ENCODE measurements around the gene CCDC157. TPM values are rescaled to one million over a fixed set of nuclear protein-coding genes. Genes with fewer than 3 reads are reported as not detected.
"Not testable (repeated sequence)": the region's sequence is repeated elsewhere in the genome, so short reads cannot be mapped to it uniquely, and the experiment has no call there.

CCDC157 gene
- total RNA-seq, 2 experiments from 2014 or later: 4.9 to 6.2 TPM

- no peak for ATAC-seq
- no peak for DNase-seq
- Mint-ChIP-seq H3K27me3 (no peaks in the 10 kb centered on the region), H3K9me3 (ENCODE audit: low read depth) (no peaks in the 10 kb centered on the region), H3K4me1 (peaks cover 45% of the 10 kb centered on the region), H3K4me3 (no peak overlapping the region), H3K36me3 (peaks cover 35% of the 10 kb centered on the region), H3K27ac (peak overlapping the region; percentile 68)
- CTCF ChIA-PET: interaction anchor here (1.1 to 7.4 kb wide), 4 partner anchors 15 to 61 kb away, joined by 3 to 81 read pairs (median 20); partner anchors contain the start of gene CASTOR1
These were observed 28.2 kb upstream of the CCDC157 start for GRCh38 chr22:30328466-30329049.

DNA sequence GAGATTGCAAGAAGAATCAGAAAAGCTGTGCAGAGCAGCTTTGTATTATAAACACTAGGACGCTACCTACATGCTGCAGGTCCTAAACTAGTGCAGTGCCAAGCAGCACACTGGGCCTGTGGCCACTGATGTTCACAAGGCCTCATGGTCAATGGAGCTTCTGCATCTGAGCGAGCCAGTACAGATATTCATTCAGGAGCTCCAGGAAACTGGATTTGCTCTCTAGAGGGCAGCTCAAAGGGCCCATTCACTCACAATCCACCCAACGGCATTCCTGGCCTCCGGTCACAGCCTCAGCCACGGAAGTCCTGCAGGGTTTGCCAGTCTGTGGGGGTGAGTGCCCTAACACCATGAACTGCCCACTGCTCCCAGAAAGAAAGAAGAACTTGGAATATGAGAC, 24.3 kb upstream of the CCDC157 start:
- Mint-ChIP-seq H3K27ac (peak overlapping the region; percentile 47), H3K4me1 (peaks cover 32% of the 10 kb centered on the region), H3K4me3 (no peak overlapping the region), H3K27me3 (no peaks in the 10 kb centered on the region), H3K9me3 (ENCODE audit: low read depth) (no peaks in the 10 kb centered on the region), H3K36me3 (peaks cover 55% of the 10 kb centered on the region)
- CTCF ChIA-PET: interaction anchor here (1.6 to 2.5 kb wide), 3 partner anchors 24 to 55 kb away, joined by 3 to 22 read pairs (median 4); partner anchors contain the start of genes CCDC157, RNF215 and SF3A1
- DNase-seq (no peak), ATAC-seq (no peak)

- Mint-ChIP-seq H3K4me1 (peaks cover 28% of the 10 kb centered on the region), H3K4me3 (no peak overlapping the region), H3K27me3 (no peaks in the 10 kb centered on the region), H3K27ac (peak overlapping the region; percentile 47), H3K36me3 (peaks cover 60% of the 10 kb centered on the region), H3K9me3 (ENCODE audit: low read depth) (no peaks in the 10 kb centered on the region)
- CTCF ChIA-PET: interaction anchor here (1.6 to 2.5 kb wide), 3 partner anchors 24 to 54 kb away, joined by 3 to 22 read pairs (median 4); partner anchors contain the start of genes CCDC157, RNF215 and SF3A1
- ATAC-seq (no peak), DNase-seq (no peak)
These were observed 23.7 kb upstream of the CCDC157 start for GRCh38 chr22:30332994-30333706.

DNA sequence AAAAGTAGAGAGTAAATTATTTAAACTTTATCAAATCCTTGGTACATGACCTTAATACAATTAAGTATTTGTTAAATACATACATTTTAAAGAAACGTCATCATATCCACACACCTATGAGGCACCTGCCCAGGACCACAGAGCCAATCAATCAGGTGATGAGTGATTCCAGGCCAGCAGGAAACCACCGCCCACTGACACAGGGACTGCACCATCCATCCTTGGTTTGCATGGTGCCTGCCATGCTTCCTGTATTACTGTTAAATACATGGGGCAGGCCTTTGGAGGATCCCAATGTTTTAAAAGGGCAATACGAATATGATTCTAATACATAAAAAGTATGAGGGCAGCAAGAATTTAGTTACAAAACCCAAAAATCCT, 23.1 kb upstream of the CCDC157 start:
- H3K36me3 Mint-ChIP-seq: peaks cover 64% of the 10 kb centered on the region
- H3K4me1 Mint-ChIP-seq: peaks cover 28% of the 10 kb centered on the region
- no peak overlapping the region for H3K4me3 Mint-ChIP-seq
- DNase-seq (no peak), ATAC-seq (no peak)
- no peak overlapping the region for H3K27ac Mint-ChIP-seq
- CTCF ChIA-PET: interaction anchor here (1.6 to 2.5 kb wide), 2 partner anchors 23 to 46 kb away, joined by 3 to 22 read pairs; partner anchors contain the start of genes CCDC157 and SF3A1
- H3K9me3 Mint-ChIP-seq (ENCODE audit: low read depth): no peaks in the 10 kb centered on the region
- H3K27me3 Mint-ChIP-seq: no peaks in the 10 kb centered on the region

GRCh38 chr22:30334646-30335045, 22.2 kb upstream of the CCDC157 start:
- DNase-seq: no peak
- ATAC-seq: no peak
- Mint-ChIP-seq H3K27ac (no peak overlapping the region), H3K27me3 (no peaks in the 10 kb centered on the region), H3K36me3 (peaks cover 73% of the 10 kb centered on the region), H3K9me3 (ENCODE audit: low read depth) (no peaks in the 10 kb centered on the region), H3K4me1 (peaks cover 28% of the 10 kb centered on the region), H3K4me3 (no peak overlapping the region)
- CTCF ChIA-PET: interaction anchor here (1.0 to 1.4 kb wide), 2 partner anchors 22 to 24 kb away, joined by 3 to 5 read pairs; partner anchors contain the start of genes CCDC157 and SF3A1

DNA sequence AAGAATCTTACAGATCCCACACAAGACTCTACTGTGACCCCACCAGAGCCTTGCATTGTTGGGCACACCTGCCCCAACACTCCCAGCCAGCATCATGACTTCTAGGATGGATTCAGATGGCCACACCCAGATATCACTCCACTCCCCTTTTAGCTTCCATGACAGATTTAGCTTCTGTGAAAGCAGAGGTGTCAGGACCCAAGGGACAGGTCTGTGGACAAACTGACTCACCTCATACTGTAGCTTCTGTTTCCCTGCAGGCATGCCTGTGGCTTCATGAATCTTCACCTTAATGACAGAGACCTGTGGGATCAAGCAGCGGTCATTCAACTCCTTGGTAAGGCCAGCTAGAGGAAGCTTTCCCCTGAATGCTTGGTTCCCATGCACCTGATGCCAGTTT, 21.6 kb upstream of the CCDC157 start:
- CTCF ChIA-PET: interaction anchor here (1.0 to 1.4 kb wide), 2 partner anchors 21 to 25 kb away, joined by 3 to 5 read pairs; partner anchors contain the start of genes CCDC157 and SF3A1
- peaks cover 79% of the 10 kb centered on the region for H3K36me3 Mint-ChIP-seq
- H3K27ac Mint-ChIP-seq: no peak overlapping the region
- H3K27me3 Mint-ChIP-seq: no peaks in the 10 kb centered on the region
- H3K9me3 Mint-ChIP-seq (ENCODE audit: low read depth): no peaks in the 10 kb centered on the region
- ATAC-seq (no peak), DNase-seq (no peak)
- H3K4me1 Mint-ChIP-seq: peaks cover 28% of the 10 kb centered on the region
- H3K4me3 Mint-ChIP-seq: no peak overlapping the region

- DNase-seq (no peak), ATAC-seq (no peak)
- Mint-ChIP-seq H3K36me3 (peaks cover 84% of the 10 kb centered on the region), H3K9me3 (ENCODE audit: low read depth) (no peaks in the 10 kb centered on the region), H3K4me3 (no peak overlapping the region), H3K4me1 (peaks cover 28% of the 10 kb centered on the region), H3K27me3 (no peaks in the 10 kb centered on the region), H3K27ac (peak overlapping the region; percentile 8)
- CTCF ChIA-PET: interaction anchor here (1.1 kb wide), 1 partner anchor 49 kb away, joined by 6 read pairs; no protein-coding TSS in a partner anchor
These were observed 19.9 kb upstream of the CCDC157 start for GRCh38 chr22:30336752-30337460.

DNA sequence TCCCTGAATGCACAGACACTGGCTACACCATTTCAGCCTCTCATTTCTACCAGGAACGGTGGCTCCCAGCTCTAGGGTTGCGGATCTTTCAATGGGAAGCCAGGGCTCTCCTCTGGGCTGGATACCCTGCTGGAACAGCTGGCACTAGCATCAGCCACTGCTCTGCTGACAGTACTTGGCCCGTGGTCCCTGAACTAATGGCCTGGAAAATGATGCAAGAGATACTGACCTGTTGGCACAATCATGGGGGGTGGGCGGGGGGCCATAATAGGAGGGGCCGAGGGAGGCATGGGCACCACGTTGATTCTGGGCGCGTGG, 19.4 kb upstream of the CCDC157 start:
- no peak overlapping the region for H3K4me3 Mint-ChIP-seq
- no peaks in the 10 kb centered on the region for H3K27me3 Mint-ChIP-seq
- H3K27ac Mint-ChIP-seq: no peak overlapping the region
- no peak for DNase-seq
- no peaks in the 10 kb centered on the region for H3K9me3 Mint-ChIP-seq (ENCODE audit: low read depth)
- peaks cover 86% of the 10 kb centered on the region for H3K36me3 Mint-ChIP-seq
- CTCF ChIA-PET: no interaction called here
- peaks cover 26% of the 10 kb centered on the region for H3K4me1 Mint-ChIP-seq
- ATAC-seq: no peak

DNA sequence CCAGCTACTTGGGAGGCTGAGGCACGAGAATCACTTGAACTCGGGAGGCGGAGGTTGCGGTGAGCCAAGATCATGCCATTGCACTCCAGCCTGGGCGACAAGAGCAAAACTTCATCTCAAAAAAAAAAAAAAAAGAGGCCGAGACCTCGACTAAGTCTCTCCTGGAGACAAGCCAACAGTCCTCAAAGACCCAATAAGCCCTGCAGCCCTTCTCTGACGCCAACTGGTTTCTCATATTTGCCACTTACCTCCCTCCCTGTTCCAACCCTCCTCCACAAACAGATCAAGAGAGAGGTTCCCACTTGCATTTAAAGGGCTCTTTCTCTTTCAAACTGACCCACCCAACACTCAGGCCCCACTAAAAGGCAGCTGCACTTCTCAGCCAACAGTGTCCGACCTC, 18.5 kb upstream of the CCDC157 start:
- Mint-ChIP-seq H3K36me3 (peaks cover 88% of the 10 kb centered on the region), H3K4me1 (peaks cover 18% of the 10 kb centered on the region)
- CTCF ChIA-PET: interaction anchor here (1.9 kb wide), 1 partner anchor 51 kb away, joined by 4 read pairs; no protein-coding TSS in a partner anchor
- not testable (repeated sequence) for H3K9me3 Mint-ChIP-seq (ENCODE audit: low read depth); ATAC-seq; H3K27me3 Mint-ChIP-seq; H3K27ac Mint-ChIP-seq; DNase-seq; H3K4me3 Mint-ChIP-seq

GRCh38 chr22:30338802-30339201, 18.0 kb upstream of the CCDC157 start:
- Mint-ChIP-seq H3K27ac (no peak overlapping the region), H3K4me3 (no peak overlapping the region), H3K27me3 (no peaks in the 10 kb centered on the region), H3K4me1 (peaks cover 14% of the 10 kb centered on the region), H3K36me3 (peaks cover 89% of the 10 kb centered on the region), H3K9me3 (ENCODE audit: low read depth) (no peaks in the 10 kb centered on the region)
- CTCF ChIA-PET: interaction anchor here (0.8 to 1.9 kb wide), 2 partner anchors 42 to 51 kb away, joined by 3 to 4 read pairs; no protein-coding TSS in a partner anchor
- ATAC-seq (no peak), DNase-seq (no peak)

GRCh38 chr22:30340911-30341685, 15.7 kb upstream of the CCDC157 start:
- DNase-seq (no peak), ATAC-seq (no peak)
- Mint-ChIP-seq H3K27me3 (no peaks in the 10 kb centered on the region), H3K4me1 (peaks cover 11% of the 10 kb centered on the region), H3K9me3 (ENCODE audit: low read depth) (no peaks in the 10 kb centered on the region), H3K36me3 (peaks cover 90% of the 10 kb centered on the region), H3K4me3 (no peak overlapping the region), H3K27ac (no peak overlapping the region)
- CTCF ChIA-PET: interaction anchor here (0.5 to 1.9 kb wide), 4 partner anchors 9 to 53 kb away, joined by 3 to 5 read pairs (median 4); partner anchors contain the start of gene CASTOR1

DNA sequence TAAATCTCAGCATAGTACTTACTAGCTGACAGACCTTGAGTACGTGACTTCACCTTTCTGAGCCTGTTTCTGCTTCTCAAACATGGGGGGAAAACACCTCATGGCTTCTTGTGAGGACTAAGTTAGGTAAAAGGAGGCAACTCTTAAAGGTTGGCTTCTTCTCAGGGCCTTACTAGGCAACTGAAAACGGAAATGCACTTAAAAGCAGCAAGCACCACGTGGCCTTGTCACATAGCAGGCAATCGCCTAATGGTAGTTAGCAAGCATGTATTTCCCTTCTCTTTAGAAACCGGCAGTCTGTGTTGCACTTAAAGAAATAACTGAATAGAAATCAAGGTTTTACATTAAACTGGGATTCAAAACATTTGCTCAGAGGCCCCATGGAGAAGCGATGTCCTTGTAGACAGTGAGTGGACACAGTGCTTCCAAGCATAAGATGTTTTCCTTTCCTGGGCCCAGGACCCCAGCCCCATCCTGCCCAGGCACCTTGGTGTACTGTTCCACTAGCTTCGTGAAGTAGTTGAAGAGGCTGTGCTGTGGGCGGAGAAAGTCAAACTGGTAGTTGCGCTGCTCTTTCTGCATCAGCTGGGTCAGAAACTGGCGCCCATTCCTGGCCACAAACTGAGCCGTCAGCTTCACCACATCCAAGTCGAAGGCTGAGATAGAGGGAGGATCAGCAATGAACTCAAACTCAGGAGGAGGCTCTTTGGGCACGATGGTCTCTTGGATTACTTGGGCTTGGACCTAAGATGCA, 12.2 kb upstream of the CCDC157 start:
- H3K4me3 Mint-ChIP-seq: no peak overlapping the region
- H3K4me1 Mint-ChIP-seq: peaks cover 39% of the 10 kb centered on the region
- no peaks in the 10 kb centered on the region for H3K27me3 Mint-ChIP-seq
- peaks cover 75% of the 10 kb centered on the region for H3K36me3 Mint-ChIP-seq
- ATAC-seq (no peak), DNase-seq (peak; percentile 51)
- H3K9me3 Mint-ChIP-seq (ENCODE audit: low read depth): no peaks in the 10 kb centered on the region
- CTCF ChIA-PET: interaction anchor here (0.8 to 1.3 kb wide), 2 partner anchors 19 to 236 kb away, joined by 3 to 4 read pairs; no protein-coding TSS in a partner anchor
- H3K27ac Mint-ChIP-seq: peak overlapping the region; percentile 68
